HepG2 (cell line): Measurements from ENCODE around the gene CAPN9. TPM values are rescaled to one million over a fixed set of nuclear protein-coding genes. Genes with fewer than 3 reads are reported as not detected.
A peak's percentile ranks its signal among the peaks of the same experiment; 100 is the strongest.

Experiments used
- GABPB1 ChIP-seq: IDR thresholded peaks from 2 replicates; pipeline ENCODE4 v1.6.1; 2016; ENCODE audit warnings: mild to moderate bottlenecking, missing genetic modification reagents, moderate library complexity, missing compliant biosample characterization
- MEF2D ChIP-seq: sonication (generic); formaldehyde crosslinking; IDR thresholded peaks from 2 replicates; pipeline ENCODE4 v1.5.1; 2020; ENCODE audit warnings: mild to moderate bottlenecking, missing genetic modification reagents
- MYNN ChIP-seq: sonication (generic); formaldehyde crosslinking; IDR thresholded peaks from 2 replicates; pipeline ENCODE4 v1.4.0; 2020; ENCODE audit warnings: mild to moderate bottlenecking, low read depth, missing genetic modification reagents
- PHF20 ChIP-seq: sonication (generic); formaldehyde crosslinking; IDR thresholded peaks from 2 replicates; pipeline ENCODE4 v1.5.0; 2020; ENCODE audit warnings: mild to moderate bottlenecking, missing genetic modification reagents
- SAFB2 ChIP-seq: sonication (generic); formaldehyde crosslinking; IDR thresholded peaks from 2 replicates; pipeline ENCODE4 v1.5.1; 2020; ENCODE audit warnings: missing genetic modification reagents, low read depth, mild to moderate bottlenecking, borderline replicate concordance
- STAT6 ChIP-seq: sonication (generic); formaldehyde crosslinking; IDR thresholded peaks from 2 replicates; pipeline ENCODE4 v1.4.0; 2020; ENCODE audit warnings: missing genetic modification reagents, mild to moderate bottlenecking, borderline replicate concordance
- XRCC5 ChIP-seq: fragments of 200-400 bp; formaldehyde crosslinking; optimal IDR thresholded peaks from 2 replicates; pipeline ENCODE3; 2017; ENCODE audit warnings: mild to moderate bottlenecking, low read length
- ZFYVE20 ChIP-seq: sonication (generic); formaldehyde crosslinking; IDR thresholded peaks from 2 replicates; pipeline ENCODE4 v1.8.0; 2023; ENCODE audit warnings: low read depth, mild to moderate bottlenecking, moderate library complexity, missing genetic modification reagents, borderline replicate concordance
- ZNF616 ChIP-seq: sonication (generic); formaldehyde crosslinking; IDR thresholded peaks from 2 replicates; pipeline ENCODE4 v1.5.0; 2020; ENCODE audit warnings: low read depth, mild to moderate bottlenecking, missing genetic modification reagents
- ZNF75D ChIP-seq: sonication (generic); formaldehyde crosslinking; IDR thresholded peaks from 2 replicates; pipeline ENCODE4 v1.8.1; 2023; ENCODE audit warnings: missing genetic modification reagents, mild to moderate bottlenecking, borderline replicate concordance
- ZNF773 ChIP-seq: sonication (generic); formaldehyde crosslinking; IDR thresholded peaks from 2 replicates; pipeline ENCODE4 v1.4.0; 2020; ENCODE audit warnings: missing genetic modification reagents, borderline replicate concordance
- polyA plus RNA-seq, 8 experiments: library from polyadenylated mRNA; depleted of rRNA in 3 of 8; stranded (reverse) in 7 of 8; unstranded in 1 of 8; fragments of >200 nt; fragmentation: Illumina TruSeq in 4 of 8; extraction: Trizol in 4 of 8; gene quantifications; 2 replicates each; pipeline versions ENCODE4 v1.2.1 to v1.2.3, GENCODE V29; 2011 to 2016; ENCODE audit warnings: low read depth in 4 of 8, missing spikeins in 1 of 8, mixed read lengths in 1 of 8; ENCODE audit not compliant: insufficient read depth in 1 of 8
- total RNA-seq, 5 experiments: library from RNA; depleted of rRNA; stranded (reverse); fragments of >200 nt; fragmentation: Illumina TruSeq; extraction: Trizol; gene quantifications; 2 replicates each; pipeline ENCODE4 v1.2.3, GENCODE V29; 2016; ENCODE audit warnings: low read depth in 1 of 5
- TF ChIP-seq, protein P1 (sequence below): sonication (generic); formaldehyde crosslinking; conservative IDR thresholded peaks from 2 replicates; pipeline ENCODE4 v1.4.0; 2020; ENCODE audit warnings: missing genetic modification reagents
- TF ChIP-seq, protein P2 (sequence below): sonication (generic); formaldehyde crosslinking; IDR thresholded peaks from 2 replicates; pipeline ENCODE4 v1.5.0; 2020; ENCODE audit warnings: mild to moderate bottlenecking, missing genetic modification reagents, borderline replicate concordance

CAPN9 gene
- total and polyA plus RNA-seq, 2 of the 13 experiments (the other 11 are each of a cell fraction or from before 2014, with no cell fraction given), result 0.04 to 0.31 TPM

GRCh38 chr1:230772457-230773395, 25.5 kb downstream of the CAPN9 start (continued):
- TF ChIP-seq STAT6 (no peak), MEF2D (no peak), ZNF773 (CRISPR knock-in tag) (no peak), GABPB1 (CRISPR knock-in tag) (no peak), MYNN (CRISPR knock-in tag) (no peak), ZNF75D (CRISPR knock-in tag) (no peak), XRCC5 (no peak), ZNF616 (CRISPR knock-in tag) (no peak), PHF20 (CRISPR knock-in tag) (peak; percentile 16; the same call in 1 of the 2 replicates), ZFYVE20 (CRISPR knock-in tag) (no peak), SAFB2 (CRISPR knock-in tag) (no peak)
- TF ChIP-seq, protein P1, sequence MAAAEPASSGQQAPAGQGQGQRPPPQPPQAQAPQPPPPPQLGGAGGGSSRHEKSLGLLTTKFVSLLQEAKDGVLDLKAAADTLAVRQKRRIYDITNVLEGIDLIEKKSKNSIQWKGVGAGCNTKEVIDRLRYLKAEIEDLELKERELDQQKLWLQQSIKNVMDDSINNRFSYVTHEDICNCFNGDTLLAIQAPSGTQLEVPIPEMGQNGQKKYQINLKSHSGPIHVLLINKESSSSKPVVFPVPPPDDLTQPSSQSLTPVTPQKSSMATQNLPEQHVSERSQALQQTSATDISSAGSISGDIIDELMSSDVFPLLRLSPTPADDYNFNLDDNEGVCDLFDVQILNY (CRISPR knock-in tag), result no peak
- TF ChIP-seq, protein P2, sequence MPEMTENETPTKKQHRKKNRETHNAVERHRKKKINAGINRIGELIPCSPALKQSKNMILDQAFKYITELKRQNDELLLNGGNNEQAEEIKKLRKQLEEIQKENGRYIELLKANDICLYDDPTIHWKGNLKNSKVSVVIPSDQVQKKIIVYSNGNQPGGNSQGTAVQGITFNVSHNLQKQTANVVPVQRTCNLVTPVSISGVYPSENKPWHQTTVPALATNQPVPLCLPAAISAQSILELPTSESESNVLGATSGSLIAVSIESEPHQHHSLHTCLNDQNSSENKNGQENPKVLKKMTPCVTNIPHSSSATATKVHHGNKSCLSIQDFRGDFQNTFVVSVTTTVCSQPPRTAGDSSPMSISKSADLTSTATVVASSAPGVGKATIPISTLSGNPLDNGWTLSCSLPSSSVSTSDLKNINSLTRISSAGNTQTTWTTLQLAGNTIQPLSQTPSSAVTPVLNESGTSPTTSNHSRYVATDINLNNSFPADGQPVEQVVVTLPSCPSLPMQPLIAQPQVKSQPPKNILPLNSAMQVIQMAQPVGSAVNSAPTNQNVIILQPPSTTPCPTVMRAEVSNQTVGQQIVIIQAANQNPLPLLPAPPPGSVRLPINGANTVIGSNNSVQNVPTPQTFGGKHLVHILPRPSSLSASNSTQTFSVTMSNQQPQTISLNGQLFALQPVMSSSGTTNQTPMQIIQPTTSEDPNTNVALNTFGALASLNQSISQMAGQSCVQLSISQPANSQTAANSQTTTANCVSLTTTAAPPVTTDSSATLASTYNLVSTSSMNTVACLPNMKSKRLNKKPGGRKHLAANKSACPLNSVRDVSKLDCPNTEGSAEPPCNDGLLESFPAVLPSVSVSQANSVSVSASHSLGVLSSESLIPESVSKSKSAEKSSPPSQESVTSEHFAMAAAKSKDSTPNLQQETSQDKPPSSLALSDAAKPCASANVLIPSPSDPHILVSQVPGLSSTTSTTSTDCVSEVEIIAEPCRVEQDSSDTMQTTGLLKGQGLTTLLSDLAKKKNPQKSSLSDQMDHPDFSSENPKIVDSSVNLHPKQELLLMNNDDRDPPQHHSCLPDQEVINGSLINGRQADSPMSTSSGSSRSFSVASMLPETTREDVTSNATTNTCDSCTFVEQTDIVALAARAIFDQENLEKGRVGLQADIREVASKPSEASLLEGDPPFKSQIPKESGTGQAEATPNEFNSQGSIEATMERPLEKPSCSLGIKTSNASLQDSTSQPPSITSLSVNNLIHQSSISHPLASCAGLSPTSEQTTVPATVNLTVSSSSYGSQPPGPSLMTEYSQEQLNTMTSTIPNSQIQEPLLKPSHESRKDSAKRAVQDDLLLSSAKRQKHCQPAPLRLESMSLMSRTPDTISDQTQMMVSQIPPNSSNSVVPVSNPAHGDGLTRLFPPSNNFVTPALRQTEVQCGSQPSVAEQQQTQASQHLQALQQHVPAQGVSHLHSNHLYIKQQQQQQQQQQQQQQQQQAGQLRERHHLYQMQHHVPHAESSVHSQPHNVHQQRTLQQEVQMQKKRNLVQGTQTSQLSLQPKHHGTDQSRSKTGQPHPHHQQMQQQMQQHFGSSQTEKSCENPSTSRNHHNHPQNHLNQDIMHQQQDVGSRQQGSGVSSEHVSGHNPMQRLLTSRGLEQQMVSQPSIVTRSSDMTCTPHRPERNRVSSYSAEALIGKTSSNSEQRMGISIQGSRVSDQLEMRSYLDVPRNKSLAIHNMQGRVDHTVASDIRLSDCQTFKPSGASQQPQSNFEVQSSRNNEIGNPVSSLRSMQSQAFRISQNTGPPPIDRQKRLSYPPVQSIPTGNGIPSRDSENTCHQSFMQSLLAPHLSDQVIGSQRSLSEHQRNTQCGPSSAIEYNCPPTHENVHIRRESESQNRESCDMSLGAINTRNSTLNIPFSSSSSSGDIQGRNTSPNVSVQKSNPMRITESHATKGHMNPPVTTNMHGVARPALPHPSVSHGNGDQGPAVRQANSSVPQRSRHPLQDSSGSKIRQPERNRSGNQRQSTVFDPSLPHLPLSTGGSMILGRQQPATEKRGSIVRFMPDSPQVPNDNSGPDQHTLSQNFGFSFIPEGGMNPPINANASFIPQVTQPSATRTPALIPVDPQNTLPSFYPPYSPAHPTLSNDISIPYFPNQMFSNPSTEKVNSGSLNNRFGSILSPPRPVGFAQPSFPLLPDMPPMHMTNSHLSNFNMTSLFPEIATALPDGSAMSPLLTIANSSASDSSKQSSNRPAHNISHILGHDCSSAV (CRISPR knock-in tag), result no peak
